K562 (cell line): ENCODE measurements around the gene HDHD3. TPM values are rescaled to one million over a fixed set of nuclear protein-coding genes. Genes with fewer than 3 reads are reported as not detected.

Experiments used
- CREB5 ChIP-seq: fragments of 250-450 bp; sonication (Bioruptor Pico); IDR thresholded peaks from 2 replicates; pipeline ENCODE4 v1.5.0; 2020; ENCODE audit warnings: mild to moderate bottlenecking
- ELK1 ChIP-seq: sonication (generic); formaldehyde crosslinking; IDR thresholded peaks from 2 replicates; pipeline ENCODE4 v1.8.1; 2022; ENCODE audit warnings: missing genetic modification reagents
- ESRRA ChIP-seq: fragments of 450-650 bp; IDR thresholded peaks from 2 replicates; pipeline ENCODE4 v1.6.1; 2014; ENCODE audit warnings: low read depth, mild to moderate bottlenecking, moderate library complexity, borderline replicate concordance
- FOXP1 ChIP-seq: sonication (generic); formaldehyde crosslinking; IDR thresholded peaks from 2 replicates; pipeline ENCODE4 v1.8.0; 2022; ENCODE audit warnings: mild to moderate bottlenecking, missing genetic modification reagents
- IFI16 ChIP-seq: fragments of 250-450 bp; sonication (Bioruptor Pico); IDR thresholded peaks from 2 replicates; pipeline ENCODE4 v2.1.2; 2022; ENCODE audit warnings: mild to moderate bottlenecking, inconsistent platforms
- MAFK ChIP-seq: IDR thresholded peaks from 2 replicates; pipeline ENCODE4 v1.6.1; 2011; ENCODE audit warnings: low read length, improper control_type of control experiment
- NFE2L1 ChIP-seq: fragments of 450-650 bp; IDR thresholded peaks from 2 replicates; pipeline ENCODE4 v1.6.1; 2016; ENCODE audit warnings: missing genetic modification characterization, low read depth, mild to moderate bottlenecking, missing compliant biosample characterization, moderate library complexity, borderline replicate concordance
- NR3C1 ChIP-seq: sonication (generic); formaldehyde crosslinking; IDR thresholded peaks from 2 replicates; pipeline ENCODE4 v1.8.1; 2022; ENCODE audit warnings: missing genetic modification reagents
- POLR2AphosphoS2 ChIP-seq: IDR thresholded peaks from 2 replicates; pipeline ENCODE4 v1.6.1; 2012; ENCODE audit warnings: low read length, improper control_type of control experiment
- POLR2AphosphoS5 ChIP-seq: IDR thresholded peaks from 2 replicates; pipeline ENCODE4 v1.6.1; 2011; ENCODE audit warnings: mild to moderate bottlenecking, low read depth, low read length, moderate library complexity; ENCODE audit not compliant: control insufficient read depth, insufficient read depth
- RB1 ChIP-seq: fragments of 450-650 bp; IDR thresholded peaks from 2 replicates; pipeline ENCODE4 v1.6.1; 2017; ENCODE audit warnings: low read depth, mild to moderate bottlenecking
- RBFOX2 ChIP-seq: fragments of 200-400 bp; formaldehyde crosslinking; IDR thresholded peaks from 2 replicates; pipeline ENCODE4 v1.6.1; 2017; ENCODE audit warnings: low read depth, mild to moderate bottlenecking, low read length, moderate library complexity
- SFPQ ChIP-seq: fragments of 200-400 bp; formaldehyde crosslinking; IDR thresholded peaks from 2 replicates; pipeline ENCODE4 v1.6.1; 2017; ENCODE audit warnings: mild to moderate bottlenecking, low read depth, low read length, moderate library complexity
- SREBF2 ChIP-seq: sonication (generic); formaldehyde crosslinking; IDR thresholded peaks from 2 replicates; pipeline ENCODE4 v1.4.0; 2020; ENCODE audit warnings: mild to moderate bottlenecking, missing genetic modification reagents
- TAF1 ChIP-seq: IDR thresholded peaks from 2 replicates; pipeline ENCODE4 v1.6.1; 2011; ENCODE audit warnings: mild to moderate bottlenecking, low read length, moderate library complexity; ENCODE audit not compliant: insufficient read depth, control insufficient read depth, severe bottlenecking; ENCODE audit errors: extremely low read depth
- TCF3 ChIP-seq: sonication (generic); formaldehyde crosslinking; IDR thresholded peaks from 2 replicates; pipeline ENCODE4 v1.4.0; 2020; ENCODE audit warnings: mild to moderate bottlenecking, missing genetic modification reagents
- YY1 ChIP-seq, 3 experiments: IDR thresholded peaks; 2 replicates each; pipeline ENCODE4 v1.6.1; 2011; ENCODE audit warnings: low read length in 2 of 3, mild to moderate bottlenecking in 2 of 3, moderate library complexity in 2 of 3, borderline replicate concordance in 1 of 3, control low read depth in 1 of 3, low read depth in 1 of 3; ENCODE audit not compliant: insufficient read depth in 3 of 3, insufficient replicate concordance in 2 of 3, control insufficient read depth in 1 of 3, insufficient read length in 1 of 3; ENCODE audit errors: extremely low read depth in 1 of 3
- ZBTB7A ChIP-seq: IDR thresholded peaks from 2 replicates; pipeline ENCODE4 v1.6.1; 2011; ENCODE audit warnings: low read depth, mild to moderate bottlenecking, low read length, moderate library complexity, borderline replicate concordance; ENCODE audit not compliant: control insufficient read depth
- ZNF324 ChIP-seq: fragments of 250-450 bp; sonication (Bioruptor Pico); IDR thresholded peaks from 2 replicates; pipeline ENCODE4 v1.4.0; 2020; ENCODE audit warnings: mild to moderate bottlenecking
- ZNF347 ChIP-seq: fragments of 450-650 bp; formaldehyde crosslinking; IDR thresholded peaks from 2 replicates; pipeline ENCODE4 v1.4.0; 2020; ENCODE audit warnings: low read depth, mild to moderate bottlenecking, moderate library complexity
- ZNF785 ChIP-seq: fragments of 250-450 bp; sonication (Bioruptor Pico); IDR thresholded peaks from 2 replicates; pipeline ENCODE4 v1.4.0; 2020; ENCODE audit warnings: mild to moderate bottlenecking
- polyA plus RNA-seq, 8 experiments: library from polyadenylated mRNA; depleted of rRNA in 4 of 8; stranded (reverse) in 5 of 8; unstranded in 3 of 8; fragments of >200 nt; fragmentation: Nextera tagmentation in 2 of 8; fragmentation: Illumina TruSeq in 1 of 8; extraction: Ambion mirVana in 2 of 8; extraction: Trizol in 1 of 8; gene quantifications; 2 replicates each; pipeline versions ENCODE4 v1.2.1 to v1.2.3, GENCODE V29; 2011 to 2014; ENCODE audit warnings: inconsistent platforms in 1 of 8, missing spikeins in 1 of 8
- total RNA-seq, 7 experiments: library from RNA; depleted of rRNA in 6 of 7; stranded (reverse); fragments of >200 nt in 6 of 7; fragmentation: Illumina TruSeq in 2 of 7; extraction: Trizol in 2 of 7; gene quantifications; 2 replicates each; pipeline versions ENCODE4 v1.2.1 to v1.2.3, GENCODE V29; 2011 to 2021; ENCODE audit warnings: low replicate concordance in 1 of 7
- TF ChIP-seq, protein P1 (sequence below): sonication (generic); formaldehyde crosslinking; IDR thresholded peaks from 2 replicates; pipeline ENCODE4 v1.8.0; 2022; ENCODE audit warnings: mild to moderate bottlenecking, missing genetic modification reagents

HDHD3 gene
- total and polyA plus RNA-seq, 9 of the 15 experiments (the other 6 are each of a cell fraction or from before 2014, with no cell fraction given), result 1.1 to 19.1 (median 10.9) TPM

DNA sequence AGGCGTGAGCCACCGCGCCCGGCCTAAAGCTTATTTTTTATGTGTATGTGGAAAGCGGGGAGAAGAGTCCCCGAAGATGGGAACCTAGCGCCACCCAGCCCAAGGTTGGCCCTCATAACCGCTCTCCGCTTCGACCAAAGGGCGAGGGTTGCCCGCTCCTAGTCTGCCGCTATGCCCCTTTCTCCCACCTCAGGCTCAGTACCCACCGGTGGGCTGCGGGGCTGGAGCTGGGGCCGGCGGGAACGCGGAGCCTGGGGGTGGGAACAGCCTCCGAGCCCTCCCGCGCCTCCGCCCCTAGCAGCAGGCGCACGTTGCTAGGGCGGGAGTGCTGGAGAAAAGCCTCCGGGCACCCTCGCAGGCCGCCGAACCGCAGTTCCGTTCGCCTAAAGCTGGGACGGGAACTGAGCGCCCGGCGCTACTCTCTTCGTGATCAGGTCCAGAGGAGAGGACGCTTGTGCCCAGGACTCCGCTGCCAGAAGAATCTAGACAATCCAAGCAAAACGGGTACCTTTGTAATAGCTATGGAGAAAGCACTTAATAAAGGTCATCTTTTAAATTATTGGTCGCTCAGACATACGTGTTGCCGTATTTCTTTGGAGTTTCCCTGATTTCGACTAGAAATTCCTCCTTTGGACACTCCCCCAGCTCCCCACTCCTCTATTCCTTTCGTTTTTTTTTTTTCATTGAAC is 36.6 kb downstream of the HDHD3 start, which contains the start of gene WDR31 (continued):
- TF ChIP-seq NR3C1 (CRISPR knock-in tag) (no peak), TCF3 (no peak), ELK1 (CRISPR knock-in tag) (no peak), IFI16 (CRISPR knock-in tag) (no peak), CREB5 (no peak), ZNF785 (CRISPR knock-in tag) (no peak), ZBTB7A (peak; percentile 80; the same call in 1 of the 2 replicates), NFE2L1 (tag) (no peak), SFPQ (no peak), TAF1 (peak; percentile 88), RB1 (peak; percentile 98), ESRRA (peak; percentile 70; the same call in 1 of the 2 replicates), FOXP1 (CRISPR knock-in tag) (no peak), MAFK (no peak), ZNF324 (CRISPR knock-in tag) (no peak), SREBF2 (CRISPR knock-in tag) (peak; percentile 65; the same call in 1 of the 2 replicates), POLR2AphosphoS5 (peak; percentile 58; the same call in 1 of the 2 replicates), ZNF347 (CRISPR knock-in tag) (no peak), YY1 (IDR thresholded peaks at IDR 0.05; ENCODE audit: borderline replicate concordance in 1 of 3, control insufficient read depth in 1 of 3, extremely low read depth in 1 of 3, insufficient read depth in 3 of 3, insufficient read length in 1 of 3, insufficient replicate concordance in 2 of 3, low read depth in 1 of 3, low read length in 2 of 3) (peak in 2 of 3 experiments; percentile 65 to 76), RBFOX2 (peak; percentile 87), POLR2AphosphoS2 (no peak)
- TF ChIP-seq, protein P1, sequence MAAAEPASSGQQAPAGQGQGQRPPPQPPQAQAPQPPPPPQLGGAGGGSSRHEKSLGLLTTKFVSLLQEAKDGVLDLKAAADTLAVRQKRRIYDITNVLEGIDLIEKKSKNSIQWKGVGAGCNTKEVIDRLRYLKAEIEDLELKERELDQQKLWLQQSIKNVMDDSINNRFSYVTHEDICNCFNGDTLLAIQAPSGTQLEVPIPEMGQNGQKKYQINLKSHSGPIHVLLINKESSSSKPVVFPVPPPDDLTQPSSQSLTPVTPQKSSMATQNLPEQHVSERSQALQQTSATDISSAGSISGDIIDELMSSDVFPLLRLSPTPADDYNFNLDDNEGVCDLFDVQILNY, result no peak
